ENCODE measurements around the gene MEA1.
"Not testable (repeated sequence)": the region's sequence is repeated elsewhere in the genome, so short reads cannot be mapped to it uniquely, and the experiment has no call there.

MEA1 gene

DNA sequence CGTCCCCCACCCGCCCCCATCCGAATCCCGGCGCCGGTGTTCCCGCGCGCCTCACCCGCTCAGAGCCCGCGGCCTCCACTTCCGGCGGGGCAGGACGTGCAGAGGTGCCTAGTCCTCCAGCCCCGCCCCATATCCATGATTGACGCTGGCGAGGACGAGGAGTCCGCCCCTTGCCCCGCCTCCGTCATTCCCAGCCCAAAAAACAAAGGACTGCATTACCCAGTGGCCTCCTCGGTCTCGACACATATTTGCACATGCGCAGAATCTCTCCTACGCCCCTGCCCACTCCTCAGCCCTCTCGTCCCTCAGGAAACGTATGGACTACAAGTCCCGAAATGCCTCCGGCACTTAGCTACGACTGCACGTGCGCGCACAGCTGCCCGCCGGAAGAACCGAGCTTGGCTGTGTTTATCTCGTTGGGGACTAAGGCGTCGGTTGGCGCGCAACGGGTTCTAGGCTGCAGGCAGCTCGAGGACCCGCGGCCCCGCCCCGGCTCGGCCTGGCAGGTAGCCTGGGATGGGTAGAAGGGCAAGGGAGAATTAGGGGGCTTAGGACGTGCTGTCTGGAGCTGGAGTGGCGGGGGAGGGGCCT lies at the start of gene MEA1, which contains the start of gene KLHDC3:
MEA1 (minus strand) TSS at position 104 of the 591 bp plus-strand sequence. CDS start 133 bp downstream, outside the sequence.
KLHDC3 (plus strand) TSS at position 407 of the 591 bp plus-strand sequence. CDS start 2,944 bp downstream, outside the sequence.
- peak within 1 kb of the TSS; percentile 91 for H3K4me3 ChIP-seq (ENCODE audit: low read depth, low read length)

DNA sequence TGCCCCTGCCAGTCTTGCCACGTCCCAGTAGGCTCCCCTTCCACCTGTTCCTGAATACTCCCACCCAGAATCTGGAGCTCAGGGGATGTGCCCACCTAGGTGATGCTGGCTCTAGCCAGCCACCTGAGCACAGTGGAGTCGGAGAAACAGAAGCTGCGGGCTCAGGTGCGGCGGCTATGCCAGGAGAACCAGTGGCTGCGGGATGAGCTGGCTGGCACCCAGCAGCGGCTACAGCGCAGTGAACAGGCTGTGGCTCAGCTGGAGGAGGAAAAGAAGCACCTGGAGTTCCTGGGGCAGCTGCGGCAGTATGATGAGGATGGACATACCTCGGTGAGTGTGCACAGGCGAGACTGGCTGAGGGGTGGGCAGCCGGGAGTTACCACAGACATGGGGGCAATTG lies 49.1 kb upstream of the MEA1 start:
- H3K4me3 ChIP-seq (ENCODE audit: low read depth, low read length), result no peak overlapping the region

DNA sequence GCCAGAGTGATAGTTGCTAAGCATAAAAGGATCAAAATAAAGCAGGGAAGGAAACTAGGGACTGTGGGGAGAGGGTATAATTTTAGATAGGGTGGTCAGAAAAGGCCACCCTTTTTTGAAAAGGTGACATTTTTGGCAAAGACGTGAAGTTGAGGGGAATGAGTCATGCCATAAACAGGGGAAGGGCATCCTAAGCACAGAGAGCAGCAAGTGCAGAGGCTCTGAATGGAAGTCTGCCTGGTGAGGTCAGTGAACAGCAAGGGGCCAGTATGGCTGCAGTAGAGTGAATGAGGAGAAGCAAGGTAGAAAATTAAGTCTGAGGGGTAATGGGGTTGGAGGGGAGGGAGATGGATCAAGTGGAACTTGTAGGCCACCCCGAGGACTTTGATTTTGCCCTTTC lies 48.1 kb upstream of the MEA1 start:
- H3K4me3 ChIP-seq (ENCODE audit: low read depth, low read length), result no peak overlapping the region

DNA sequence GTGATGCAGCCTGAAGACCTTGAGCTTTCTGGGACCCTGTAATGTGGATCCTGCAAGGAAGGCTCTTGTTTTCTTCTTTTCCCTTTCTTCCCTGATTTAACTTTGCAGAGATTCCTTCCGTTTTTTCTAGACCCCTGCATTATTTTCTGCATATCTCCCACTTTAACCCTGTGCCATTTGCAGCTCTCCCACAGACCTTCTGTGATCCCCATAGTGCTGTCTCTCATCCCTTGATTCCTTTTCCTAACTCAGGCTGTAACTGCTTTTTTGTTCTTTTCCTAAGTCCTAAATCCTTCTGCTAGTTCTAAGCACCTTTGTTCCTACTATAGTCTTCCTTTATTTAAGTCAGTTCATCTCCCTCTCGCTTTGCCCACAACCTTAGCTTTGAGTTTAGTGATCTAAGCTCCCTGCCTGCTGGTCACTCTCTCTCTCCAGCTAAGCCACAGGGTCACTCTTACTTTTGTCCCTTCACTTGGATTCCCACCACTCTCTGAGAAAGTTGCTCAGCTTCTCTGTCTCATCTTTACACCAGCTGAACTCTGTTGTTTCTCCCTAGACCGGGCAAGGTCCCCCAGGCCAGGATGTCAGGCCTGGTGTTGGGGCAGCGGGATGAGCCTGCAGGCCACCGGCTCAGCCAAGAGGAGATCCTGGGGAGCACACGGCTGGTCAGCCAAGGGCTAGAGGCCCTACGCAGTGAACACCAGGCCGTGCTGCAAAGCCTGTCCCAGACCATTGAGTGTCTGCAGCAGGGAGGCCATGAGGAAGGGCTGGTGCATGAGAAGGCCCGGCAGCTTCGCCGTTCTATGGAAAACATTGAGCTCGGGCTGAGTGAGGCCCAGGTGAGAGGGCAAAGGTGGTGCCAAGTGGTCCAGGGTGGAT lies 47.2 kb upstream of the MEA1 start:
- no peak overlapping the region for H3K4me3 ChIP-seq (ENCODE audit: low read depth, low read length)

DNA sequence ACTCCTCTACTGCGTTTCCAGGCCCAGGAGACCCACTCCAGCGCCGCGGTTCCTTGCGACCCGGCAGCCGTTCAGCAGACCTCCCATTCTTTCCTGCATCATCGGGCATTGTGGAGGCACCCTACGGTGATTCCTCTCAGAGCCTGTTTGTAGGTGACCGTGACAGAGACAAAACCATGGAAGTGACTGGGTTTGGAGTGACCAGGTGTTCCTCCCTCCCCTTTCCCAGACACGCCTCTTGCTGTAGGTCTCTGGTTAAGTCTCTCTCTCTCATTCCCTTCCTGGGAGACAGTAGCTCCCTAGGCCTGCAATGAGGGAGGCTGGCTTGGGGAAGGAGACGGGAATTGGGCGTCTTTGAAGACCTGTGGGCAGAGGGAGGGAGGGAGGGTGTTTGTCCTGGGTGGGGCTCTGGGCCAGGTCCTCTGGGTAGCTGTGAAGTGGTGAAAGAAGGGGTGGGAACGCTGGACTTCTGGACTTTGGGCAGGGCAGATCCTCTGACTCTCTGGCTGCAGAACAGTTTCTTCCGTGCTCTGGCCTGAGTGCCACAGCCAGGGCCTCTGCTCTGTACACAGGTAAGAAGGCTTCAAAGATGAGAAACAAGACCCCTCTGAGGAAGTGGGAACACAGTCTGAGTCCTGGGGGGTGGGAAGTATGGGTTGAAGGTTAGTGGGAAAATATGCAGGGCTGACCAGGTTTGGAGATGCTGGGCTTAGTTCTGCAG lies 46.4 kb upstream of the MEA1 start:
- peak overlapping the region; percentile 88 for H3K4me3 ChIP-seq (ENCODE audit: low read depth, low read length)

DNA sequence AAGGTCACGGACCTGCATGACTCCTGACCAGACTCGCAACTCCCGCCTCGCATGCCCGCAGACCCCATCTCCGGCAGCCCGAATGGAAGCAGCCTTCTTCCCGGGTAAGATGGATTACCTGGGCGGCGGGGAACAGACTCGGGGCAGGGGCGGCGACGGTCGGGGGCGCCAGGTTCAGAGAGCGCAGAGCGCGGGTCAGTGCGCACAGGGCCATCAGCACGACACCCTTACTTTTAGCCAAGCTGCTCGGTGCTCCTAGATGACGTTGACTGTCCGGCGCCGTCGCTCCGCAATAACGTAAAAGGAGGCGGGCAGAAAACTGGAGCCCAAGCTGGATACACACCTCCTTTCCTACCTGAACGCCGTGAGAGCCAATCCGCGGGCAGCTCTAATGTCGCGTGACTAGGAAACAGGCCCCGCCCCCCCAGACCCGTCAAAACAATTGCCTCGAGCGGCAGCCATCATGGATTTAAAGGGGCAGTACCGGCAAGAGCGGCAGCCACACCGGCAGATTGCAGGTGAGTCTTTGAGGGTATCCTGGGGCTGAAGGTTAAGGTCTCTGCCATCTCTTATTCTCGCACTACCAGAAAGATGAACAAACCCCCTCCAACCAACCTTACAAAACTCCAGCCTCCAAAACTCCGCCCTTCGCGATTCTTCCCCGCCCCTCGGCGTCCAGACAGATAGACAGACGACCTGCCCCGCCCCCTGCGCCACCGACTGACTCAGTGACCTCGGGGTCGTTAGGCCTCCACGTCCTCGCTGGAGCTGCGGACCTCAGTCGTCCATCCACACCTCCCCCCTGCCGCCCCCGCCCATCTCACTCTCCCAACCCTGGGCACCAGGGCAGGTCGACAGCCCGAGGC lies 45.7 kb upstream of the MEA1 start, which contains the start of the genes KLC4 and MRPL2:
KLC4 (plus strand) TSS at position 464 of the 866 bp plus-strand sequence. CDS start 1,705 bp downstream, outside the sequence.
MRPL2 (minus strand) TSS at position 267 of the 866 bp plus-strand sequence; CDS start at position 214, 53 bp downstream.
- H3K4me3 ChIP-seq (ENCODE audit: low read depth, low read length), result peak within 1 kb of the TSS; percentile 88

DNA sequence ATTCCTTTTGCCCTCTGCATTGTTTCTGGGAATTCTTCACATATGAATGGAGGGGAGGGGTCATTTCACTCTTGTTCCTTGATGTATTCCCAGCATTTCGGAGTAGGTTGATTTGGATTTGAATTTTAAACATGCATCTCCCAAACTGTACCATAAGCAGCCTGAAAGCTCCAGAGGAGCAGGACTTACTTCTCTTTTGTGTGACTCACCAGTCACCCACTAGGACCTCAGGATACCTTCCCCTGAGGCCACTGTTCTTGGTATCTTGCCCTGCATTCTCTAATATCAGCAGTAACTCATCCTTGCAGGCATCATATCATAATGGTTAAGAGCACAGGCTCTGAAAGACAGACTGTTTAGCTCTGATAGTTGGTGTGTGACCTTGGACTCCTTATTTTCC lies 44.8 kb upstream of the MEA1 start:
- peak overlapping the region; percentile 88 for H3K4me3 ChIP-seq (ENCODE audit: low read depth, low read length)

DNA sequence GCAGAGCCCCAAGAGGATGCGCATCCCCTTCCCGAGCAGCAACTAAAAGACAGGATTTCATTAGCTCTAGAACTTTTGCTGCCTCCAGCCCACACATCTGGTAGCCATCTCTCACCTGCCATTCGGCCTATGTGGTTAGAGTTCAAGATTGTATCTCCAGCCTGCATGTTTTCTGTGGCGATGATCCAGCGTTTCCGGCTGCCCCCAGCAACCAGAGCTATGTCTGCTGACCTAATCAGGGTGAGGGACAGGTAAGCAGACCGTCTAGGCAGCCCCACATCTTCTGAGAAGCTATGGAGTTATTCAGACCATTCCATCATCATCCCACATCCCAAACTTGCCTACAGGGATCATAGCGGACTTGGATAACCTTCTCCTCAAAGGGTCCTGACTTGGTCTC lies 42.2 kb upstream of the MEA1 start:
- no peak overlapping the region for H3K4me3 ChIP-seq (ENCODE audit: low read depth, low read length)

DNA sequence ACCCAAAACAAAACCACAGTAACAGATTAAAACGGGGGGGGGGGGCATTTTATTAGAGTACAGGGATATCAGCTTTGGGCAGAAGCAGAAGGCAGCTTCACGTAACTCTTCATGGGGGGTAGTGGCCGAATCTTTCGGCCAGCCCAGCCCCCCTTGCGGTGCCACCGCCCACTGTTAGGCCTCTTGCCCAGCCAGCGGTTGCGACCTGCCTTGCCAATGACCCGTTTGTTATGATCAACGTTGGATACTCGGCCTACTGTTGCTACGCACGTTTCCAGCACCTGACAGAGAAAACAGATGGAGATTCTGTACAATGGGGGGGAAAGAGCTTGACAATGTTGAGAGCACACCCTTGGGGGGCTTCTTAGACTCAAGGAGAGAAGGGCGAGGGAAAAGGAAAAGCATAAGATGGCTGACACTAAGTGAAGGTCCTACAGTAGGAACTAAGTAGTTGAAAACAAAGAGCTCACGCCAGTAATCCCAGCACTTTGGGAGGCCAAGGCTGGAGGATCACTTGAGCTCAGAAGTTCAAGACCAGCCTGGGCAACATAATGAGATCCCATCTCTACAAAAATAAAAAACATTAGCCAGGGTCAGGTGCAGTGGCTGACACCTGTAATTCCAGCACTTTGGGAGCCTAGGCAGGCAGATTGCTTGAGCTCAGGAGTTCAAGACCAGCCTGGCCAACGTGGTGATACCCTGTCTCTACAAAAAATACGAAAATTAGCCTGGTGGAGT lies 40.6 kb upstream of the MEA1 start:
- H3K4me3 ChIP-seq (ENCODE audit: low read depth, low read length), result no peak overlapping the region

DNA sequence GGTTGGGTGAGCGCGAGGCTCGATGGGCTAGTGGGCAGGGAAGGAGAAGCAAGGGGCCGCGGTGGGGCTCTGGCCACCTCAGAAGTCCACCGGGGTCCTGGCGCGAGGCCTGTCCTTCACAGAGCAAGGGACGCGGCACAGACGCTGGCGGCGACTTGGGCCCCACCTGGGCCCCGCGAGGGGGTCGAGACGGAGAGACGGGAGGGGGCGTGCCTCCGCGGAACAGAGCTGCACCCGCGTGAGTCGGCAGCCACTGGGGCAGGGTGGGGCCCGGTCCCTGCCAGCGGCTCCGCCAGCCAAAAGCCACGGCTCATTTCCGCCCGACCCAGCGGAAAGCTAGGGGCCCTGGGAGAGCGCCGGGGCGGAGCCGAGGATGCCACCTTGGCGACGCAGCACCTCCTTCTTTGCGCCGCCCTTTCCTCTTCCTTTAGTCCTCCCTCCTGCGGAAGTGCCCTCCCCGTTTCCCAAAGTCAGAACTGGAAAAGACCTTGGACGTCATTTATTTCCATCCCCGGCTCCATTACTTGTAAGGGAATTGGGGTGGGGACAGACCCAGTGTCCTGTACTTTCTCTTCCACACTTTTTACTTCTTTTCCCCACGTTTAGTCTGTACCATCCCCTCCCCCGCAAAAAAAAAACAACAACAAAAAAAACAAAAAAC lies 39.9 kb upstream of the MEA1 start, which contains the start of gene CUL7:
CUL7 (minus strand) TSS at position 307 of the 661 bp plus-strand sequence. CDS start 1,063 bp downstream, outside the sequence.
- H3K4me3 ChIP-seq (ENCODE audit: low read depth, low read length), result peak within 1 kb of the TSS; percentile 81

DNA sequence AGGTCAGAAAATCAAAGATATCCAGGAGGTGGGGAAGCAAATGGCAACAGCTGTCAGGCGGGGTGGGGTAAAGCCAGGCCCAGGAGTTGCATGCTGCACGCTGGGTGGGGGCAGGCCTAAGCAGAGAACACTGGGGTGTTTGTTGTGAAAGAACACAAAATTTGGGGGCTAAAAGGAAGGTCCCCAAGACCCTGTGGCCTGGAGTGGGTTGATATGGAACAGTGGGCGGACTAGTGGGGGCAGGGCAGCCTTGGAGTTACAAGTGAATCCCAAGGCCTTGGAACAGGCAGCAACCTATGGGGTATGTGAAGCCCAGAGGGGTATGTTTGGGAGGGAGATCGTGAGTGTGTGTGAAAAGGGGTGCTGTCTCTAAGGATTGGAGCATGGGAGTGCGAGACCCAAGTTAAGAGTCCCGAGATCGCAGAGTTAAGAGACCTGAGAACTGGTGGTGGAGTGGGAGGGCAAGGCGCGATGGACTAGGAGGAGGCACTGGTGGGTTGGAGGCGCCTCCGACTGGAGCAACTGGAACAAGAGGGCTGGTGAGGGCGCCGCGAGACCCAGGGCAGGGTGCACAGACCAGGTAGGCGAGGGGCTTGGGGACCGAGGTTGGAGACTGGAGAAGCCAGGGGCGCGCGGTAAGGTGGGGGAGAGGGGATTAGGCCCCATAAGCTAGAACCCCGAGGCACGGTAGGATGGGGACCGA lies 39.2 kb upstream of the MEA1 start:
- peak overlapping the region; percentile 81 for H3K4me3 ChIP-seq (ENCODE audit: low read depth, low read length)

DNA sequence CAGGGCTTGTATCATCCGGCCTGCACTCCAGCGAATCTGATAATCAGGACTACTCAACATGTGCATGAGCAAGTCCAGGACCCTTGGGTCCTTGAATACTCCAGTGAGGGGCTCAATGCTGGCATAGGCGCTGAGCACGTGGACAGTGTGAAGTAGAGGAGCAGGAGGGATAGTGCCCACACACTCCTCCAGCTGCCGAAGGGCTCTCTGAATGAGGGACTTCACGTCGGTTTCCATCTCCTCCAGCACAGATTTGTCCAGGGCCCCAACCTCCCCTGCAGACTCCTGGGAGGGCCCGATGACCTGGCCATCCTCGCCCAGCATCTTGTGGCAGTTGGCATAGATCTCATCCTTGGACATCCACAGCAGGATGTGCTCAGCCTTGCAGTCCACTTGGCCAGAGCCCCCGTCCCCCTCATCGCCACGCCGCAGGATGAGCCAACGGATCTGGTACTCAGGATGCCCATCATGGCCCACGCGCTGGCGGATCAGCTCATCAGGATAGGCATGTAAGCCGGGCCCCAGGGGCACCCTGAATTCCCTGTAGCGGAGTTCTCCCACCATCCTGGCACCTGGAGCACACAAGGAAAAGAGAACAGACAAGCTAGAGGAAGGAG lies 38.6 kb upstream of the MEA1 start:
- H3K4me3 ChIP-seq (ENCODE audit: low read depth, low read length), result no peak overlapping the region

DNA sequence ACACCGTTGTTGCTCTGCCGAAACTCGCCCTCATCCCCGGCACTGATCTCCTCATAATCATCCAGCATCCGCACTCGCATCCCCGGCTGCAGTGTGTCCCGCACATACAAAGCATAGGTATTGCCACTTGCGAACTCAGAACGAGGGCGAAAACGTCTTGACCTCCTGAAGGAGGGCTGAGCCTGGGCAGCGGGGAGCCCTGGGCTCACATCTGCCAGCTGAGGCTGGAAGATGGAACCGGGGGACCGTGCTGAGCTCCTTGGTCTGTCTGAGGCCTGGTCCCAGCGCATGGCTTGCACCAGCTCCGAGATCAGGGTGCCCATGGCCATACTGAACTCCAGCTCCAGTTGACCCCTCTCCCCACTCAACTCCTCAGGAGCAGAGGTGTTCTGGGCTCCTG lies 37.2 kb upstream of the MEA1 start:
- H3K4me3 ChIP-seq (ENCODE audit: low read depth, low read length), result no peak overlapping the region

DNA sequence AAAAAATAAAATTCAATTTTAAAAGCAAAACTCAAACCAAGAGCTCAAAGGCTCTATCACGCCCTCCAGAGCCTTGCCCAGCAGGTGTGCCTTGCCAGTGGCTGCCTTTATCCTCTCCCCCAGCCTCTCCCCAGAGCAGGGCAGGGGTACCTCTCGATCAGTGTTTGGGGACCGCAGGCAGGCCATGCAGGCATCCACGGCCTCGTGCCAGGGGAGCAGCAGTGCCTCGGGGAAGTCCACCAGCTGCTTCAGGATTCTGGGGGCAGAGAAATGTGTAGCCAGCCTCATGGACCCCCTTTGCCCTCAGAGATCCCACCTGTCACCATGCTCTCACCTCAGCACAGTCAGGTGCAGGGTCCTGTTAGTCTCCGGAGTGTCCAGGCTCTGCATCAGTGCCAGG lies 34.3 kb upstream of the MEA1 start:
- no peak overlapping the region for H3K4me3 ChIP-seq (ENCODE audit: low read depth, low read length)

DNA sequence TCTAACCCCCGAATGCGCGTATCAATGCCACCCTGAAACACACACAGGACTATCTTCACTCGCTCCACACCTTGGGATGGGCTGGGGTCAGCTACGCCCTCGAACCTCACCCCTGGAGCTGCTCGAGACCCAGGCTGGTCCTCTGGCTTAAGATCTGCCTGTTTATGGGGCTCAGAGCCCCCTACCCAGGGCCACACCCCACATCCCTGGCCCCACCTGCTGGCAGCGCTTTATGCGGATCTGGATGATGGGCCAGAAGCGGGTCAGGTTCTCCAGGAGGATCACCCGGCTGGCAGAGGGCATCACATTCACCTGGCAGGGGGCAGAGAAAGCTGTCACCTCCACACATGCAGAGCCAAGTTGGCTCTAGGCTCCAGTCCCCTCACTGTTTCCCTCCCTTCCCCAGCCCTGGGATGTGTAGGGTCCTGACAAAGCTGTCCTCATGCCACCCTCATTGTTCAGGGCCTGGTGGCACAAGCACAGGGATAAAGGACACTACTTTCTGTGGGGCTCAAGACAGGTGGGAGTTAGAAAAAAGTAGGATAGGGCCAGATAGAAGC lies 31.7 kb upstream of the MEA1 start:
- no peak overlapping the region for H3K4me3 ChIP-seq (ENCODE audit: low read depth, low read length)

DNA sequence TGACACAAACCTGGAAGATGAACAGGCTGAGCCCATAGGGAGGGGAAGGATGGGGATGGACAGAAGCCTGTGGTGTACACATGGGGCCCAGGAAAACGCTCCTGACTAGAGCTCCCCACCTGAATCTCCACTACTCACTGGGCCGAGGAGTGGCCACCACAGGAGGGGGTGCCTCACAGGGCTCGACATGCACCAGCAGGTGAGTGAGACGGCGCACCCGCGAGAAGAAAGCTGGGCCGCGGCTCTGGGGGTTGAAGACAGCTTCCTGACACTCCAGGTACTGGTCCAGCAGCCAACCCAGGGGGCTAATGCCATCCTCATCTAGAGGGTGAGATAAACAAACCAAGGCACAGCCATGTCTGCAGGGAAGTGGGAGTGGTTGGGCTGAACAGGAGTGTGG lies 29.6 kb upstream of the MEA1 start:
- no peak overlapping the region for H3K4me3 ChIP-seq (ENCODE audit: low read depth, low read length)

DNA sequence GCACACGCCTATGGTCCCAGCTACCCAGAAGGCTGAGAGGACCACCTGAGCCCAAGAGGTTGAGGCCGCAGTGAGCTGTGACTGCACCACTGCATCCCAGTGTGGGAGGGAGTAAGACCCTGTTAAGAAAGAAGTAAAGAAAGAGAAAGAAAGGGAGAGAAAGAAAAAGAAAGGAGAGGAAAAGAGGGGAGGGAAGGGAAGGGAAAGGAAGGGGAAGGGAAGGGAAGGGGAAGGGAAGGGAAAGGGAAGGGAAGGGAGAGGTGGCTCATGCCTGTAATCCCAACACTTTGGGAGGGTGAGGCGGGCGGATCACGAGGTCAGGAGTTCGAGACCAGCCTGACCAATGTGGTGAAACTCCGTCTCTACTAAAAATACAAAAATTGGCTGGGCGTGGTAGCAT lies 27.7 kb upstream of the MEA1 start:
- H3K4me3 ChIP-seq (ENCODE audit: low read depth, low read length), result not testable (repeated sequence)

Measured in iPS-11a (cell line).